SK-N-SH (cell line): ENCODE results near the gene FAM78B. TPM values are rescaled to one million over a fixed set of nuclear protein-coding genes. Genes with fewer than 3 reads are reported as not detected.

Source experiments
- CTCF ChIA-PET: fragments of 300-600, 350-600 bp; formaldehyde crosslinking; extraction: SDS; loops from one replicate; lab custom pipeline; 2021; lab: Yijun Ruan, JAX
- POLR2A ChIA-PET: fragments of 350-600 bp; sonication (Branson Sonifier 250); formaldehyde crosslinking; extraction: SDS; loops from one replicate; lab custom pipeline; 2020; ENCODE audit warnings: antibody characterized with exemption, inconsistent platforms; lab: Yijun Ruan, JAX
- DNase-seq: peaks from one replicate; pipeline ENCODE4 v3.0.0; 2012
- H2AFZ ChIP-seq: fragments of 200-600 bp; sonication (generic); 2 replicates; pipeline ENCODE4 v1.8.1; 2016; ENCODE audit warnings: antibody characterized with exemption, mild to moderate bottlenecking, low read depth
- H3F3A ChIP-seq: fragments of 200-600 bp; sonication (generic); replicated peaks from 2 replicates; pipeline ENCODE3; 2016; ENCODE audit warnings: antibody characterized with exemption, mild to moderate bottlenecking; ENCODE audit not compliant: insufficient read depth
- H3K27ac ChIP-seq, 2 experiments: fragments of 200-500 bp in 1 of 2; fragments of 200-600 bp in 1 of 2; sonication (Bioruptor generic) in 1 of 2; sonication (generic), shearing (Covaris generic) in 1 of 2; 2 replicates each; pipeline versions ENCODE4 v1.5.1 to v1.6.1; 2014 to 2016; ENCODE audit warnings: low read depth in 2 of 2, inconsistent platforms in 1 of 2, low read length in 1 of 2, mild to moderate bottlenecking in 1 of 2, mixed read lengths in 1 of 2
- H3K27me3 ChIP-seq: fragments of 200-600 bp; sonication (generic), shearing (Covaris generic); 2 replicates; pipeline ENCODE4 v1.6.1; 2016; ENCODE audit warnings: mixed run types; ENCODE audit not compliant: insufficient read depth
- H3K36me3 ChIP-seq, 2 experiments: fragments of 200-500 bp in 1 of 2; fragments of 200-600 bp in 1 of 2; sonication (Bioruptor generic) in 1 of 2; sonication (generic) in 1 of 2; replicated peaks in 1 of 2; 2 replicates each; pipeline versions ENCODE3 to v1.5.1; 2014 to 2016; ENCODE audit warnings: low read length in 1 of 2, mild to moderate bottlenecking in 1 of 2; ENCODE audit not compliant: insufficient read depth in 2 of 2, control insufficient read depth in 1 of 2
- H3K4me1 ChIP-seq, 2 experiments: fragments of 200-500 bp in 1 of 2; fragments of 200-600 bp in 1 of 2; sonication (Bioruptor generic) in 1 of 2; sonication (generic), shearing (Covaris generic) in 1 of 2; 2 replicates each; pipeline versions ENCODE4 v1.5.1 to v1.6.1; 2014 to 2016; ENCODE audit warnings: low read depth in 1 of 2, low read length in 1 of 2, mixed run types in 1 of 2; ENCODE audit not compliant: insufficient read depth in 2 of 2, control insufficient read depth in 1 of 2
- H3K4me2 ChIP-seq: fragments of 200-600 bp; sonication (generic), shearing (Covaris generic); 2 replicates; pipeline ENCODE4 v1.6.1; 2017; ENCODE audit warnings: mixed run types
- H3K4me3 ChIP-seq, 2 experiments: fragments of 200-500 bp in 1 of 2; fragments of 200-600 bp in 1 of 2; sonication (Bioruptor generic) in 1 of 2; sonication (generic), shearing (Covaris generic) in 1 of 2; 2 replicates each; pipeline versions ENCODE4 v1.5.1 to v1.8.1; 2014 to 2016; ENCODE audit warnings: low read depth in 2 of 2, inconsistent platforms in 1 of 2, low read length in 1 of 2, mild to moderate bottlenecking in 1 of 2, mixed read lengths in 1 of 2, moderate library complexity in 1 of 2
- H3K79me2 ChIP-seq: fragments of 200-600 bp; sonication (generic); 2 replicates; pipeline ENCODE4 v1.8.1; 2017; ENCODE audit warnings: mild to moderate bottlenecking; ENCODE audit not compliant: insufficient read depth
- H3K9ac ChIP-seq: fragments of 200-600 bp; sonication (generic); 2 replicates; pipeline ENCODE4 v1.6.1; 2017; ENCODE audit warnings: mixed run types
- H3K9me2 ChIP-seq: fragments of 200-600 bp; sonication (generic); 2 replicates; pipeline ENCODE4 v1.6.1; 2017; ENCODE audit warnings: mixed run types
- H3K9me3 ChIP-seq: fragments of 200-600 bp; sonication (generic); 2 replicates; pipeline ENCODE4 v1.6.1; 2017; ENCODE audit warnings: mixed run types, mild to moderate bottlenecking, moderate library complexity
- H4K20me1 ChIP-seq: fragments of 200-600 bp; sonication (generic); 2 replicates; pipeline ENCODE4 v1.6.1; 2017; ENCODE audit warnings: mild to moderate bottlenecking, mixed run types; ENCODE audit not compliant: insufficient read depth
- CHD2 ChIP-seq: fragments of 150-350 bp; IDR thresholded peaks from 2 replicates; pipeline ENCODE4 v1.6.1; 2018; ENCODE audit warnings: low read length; ENCODE audit not compliant: partially characterized antibody
- EP300 ChIP-seq, 2 experiments: IDR thresholded peaks; 2 replicates each; pipeline versions ENCODE4 v1.4.0 to v1.6.1; 2012; ENCODE audit warnings: borderline replicate concordance in 1 of 2, low read depth in 1 of 2, low read length in 1 of 2
- EZH2phosphoT487 ChIP-seq: fragments of 200-600 bp; sonication (generic); IDR thresholded peaks from 2 replicates; pipeline ENCODE4 v1.6.1; 2017; ENCODE audit warnings: low read depth, mixed run types, mild to moderate bottlenecking, antibody characterized with exemption, moderate library complexity, borderline replicate concordance
- FOSL2 ChIP-seq: IDR thresholded peaks from 2 replicates; pipeline ENCODE4 v1.4.0; 2012; ENCODE audit warnings: low read depth, mild to moderate bottlenecking, moderate library complexity, borderline replicate concordance
- FOXJ3 ChIP-seq: sonication (generic); formaldehyde crosslinking; IDR thresholded peaks from 2 replicates; pipeline ENCODE4 v1.5.1; 2020; ENCODE audit warnings: mild to moderate bottlenecking, missing genetic modification reagents
- IRF3 ChIP-seq: fragments of 150-350 bp; IDR thresholded peaks from 2 replicates; pipeline ENCODE4 v1.6.1; 2016; ENCODE audit warnings: mild to moderate bottlenecking, low read depth, low read length
- MXI1 ChIP-seq: IDR thresholded peaks from 2 replicates; pipeline ENCODE4 v1.6.1; 2012; ENCODE audit warnings: mild to moderate bottlenecking, low read depth, low read length, improper control_type of control experiment
- NFIC ChIP-seq: IDR thresholded peaks from 2 replicates; pipeline ENCODE4 v1.4.0; 2012; ENCODE audit warnings: borderline replicate concordance
- NRF1 ChIP-seq: IDR thresholded peaks from 2 replicates; pipeline ENCODE4 v1.6.1; 2012; ENCODE audit warnings: low read depth, mild to moderate bottlenecking, low read length
- RAD21 ChIP-seq: IDR thresholded peaks from 2 replicates; pipeline ENCODE4 v1.6.1; 2012; ENCODE audit warnings: mild to moderate bottlenecking, low read length
- RCOR1 ChIP-seq: fragments of 150-350 bp; IDR thresholded peaks from 2 replicates; pipeline ENCODE4 v1.6.1; 2017; ENCODE audit warnings: antibody characterized with exemption, low read length
- SIN3A ChIP-seq: IDR thresholded peaks from 2 replicates; pipeline ENCODE4 v1.6.1; 2012; ENCODE audit warnings: low read depth, mild to moderate bottlenecking, low read length, moderate library complexity, borderline replicate concordance
- SMC3 ChIP-seq: IDR thresholded peaks from 2 replicates; pipeline ENCODE4 v1.6.1; 2012; ENCODE audit warnings: low read depth, low read length, improper control_type of control experiment
- TCF12 ChIP-seq: IDR thresholded peaks from 2 replicates; pipeline ENCODE4 v1.4.0; 2012
- TEAD4 ChIP-seq: IDR thresholded peaks from 2 replicates; pipeline ENCODE4 v1.4.0; 2012; ENCODE audit warnings: mild to moderate bottlenecking, borderline replicate concordance; ENCODE audit not compliant: insufficient read depth
- YY1 ChIP-seq: IDR thresholded peaks from 2 replicates; pipeline ENCODE4 v1.4.0; 2012; ENCODE audit warnings: low read depth, mild to moderate bottlenecking
- ZBTB33 ChIP-seq: IDR thresholded peaks from 2 replicates; pipeline ENCODE4 v1.4.0; 2012; ENCODE audit warnings: low read depth, borderline replicate concordance
- WGBS: methylation state at CpG from one replicate; pipeline ENCODE4 v1.1.6; 2017; ENCODE audit warnings: low lambda C conversion rate; 5-methylcytosine and 5-hydroxymethylcytosine counted together
- polyA plus RNA-seq, 3 experiments: library from polyadenylated mRNA; depleted of rRNA; stranded (reverse); fragments of >200 nt; gene quantifications; 2 replicates each; pipeline ENCODE4 v1.2.3, GENCODE V29; 2012
- TF ChIP-seq, protein P1 (sequence below): IDR thresholded peaks from 2 replicates; pipeline ENCODE4 v1.4.0; 2012; ENCODE audit warnings: low read depth
- TF ChIP-seq, protein P2 (sequence below): IDR thresholded peaks from 2 replicates; pipeline ENCODE4; 2012
- TF ChIP-seq, protein P3 (sequence below): IDR thresholded peaks from 2 replicates; pipeline ENCODE4 v1.4.0; 2012; ENCODE audit warnings: low read depth, borderline replicate concordance
- TF ChIP-seq, protein P4 (sequence below): IDR thresholded peaks from 2 replicates; pipeline ENCODE4 v1.6.1; 2012; ENCODE audit warnings: mild to moderate bottlenecking, low read depth, low read length, moderate library complexity

FAM78B gene
- polyA plus RNA-seq, 1 of the 3 experiments (the other 2 are of a cell fraction) = 0.36 TPM

DNA sequence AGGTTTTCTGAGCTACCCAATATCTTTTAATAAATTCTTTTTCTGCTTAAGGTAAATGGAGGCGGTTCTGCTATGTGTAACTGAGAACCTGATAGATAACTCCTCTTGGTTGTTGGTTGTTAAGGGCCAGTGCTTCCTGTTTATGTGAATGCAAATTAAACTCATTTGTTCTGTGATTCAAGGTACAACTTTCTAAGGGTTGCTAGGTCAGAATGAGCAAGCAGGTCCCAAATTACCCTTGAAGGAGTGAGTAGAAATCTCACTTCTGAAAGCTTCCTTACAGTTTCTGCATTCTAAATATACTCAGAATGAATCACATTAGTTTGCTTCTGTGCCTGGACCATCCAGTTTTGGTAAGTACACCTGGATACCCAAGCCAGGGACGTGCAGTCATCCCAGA, 15.5 kb upstream of the FAM78B start:
- H4K20me1 ChIP-seq = no peaks in the 10 kb centered on the region
- H2AFZ ChIP-seq = no peak overlapping the region
- 17% methylated on average over 2 of the region's 2 CpGs for WGBS
- CTCF ChIA-PET = interaction anchor here (1.7 kb wide), 1 partner anchor 257 kb away, joined by 7 read pairs; no protein-coding TSS in a partner anchor
- H3K9me3 ChIP-seq = no peaks in the 10 kb centered on the region
- H3K4me2 ChIP-seq = no peak overlapping the region
- no peak overlapping the region for H3K27ac ChIP-seq
- no peaks in the 10 kb centered on the region for H3K79me2 ChIP-seq
- no peaks in the 10 kb centered on the region for H3K36me3 ChIP-seq
- no peaks in the 10 kb centered on the region for H3K4me1 ChIP-seq
- H3K9me2 ChIP-seq = no peaks in the 10 kb centered on the region
- TF ChIP-seq TCF12 (no peak), SMC3 (no peak), CHD2 (no peak), RCOR1 (no peak), ZBTB33 (no peak), YY1 (no peak)
- H3K9ac ChIP-seq = no peak overlapping the region
- POLR2A ChIA-PET = no interaction called here
- DNase-seq = no peak
- no peaks in the 10 kb centered on the region for H3F3A ChIP-seq
- no peaks in the 10 kb centered on the region for H3K27me3 ChIP-seq
- no peak overlapping the region for H3K4me3 ChIP-seq

DNA sequence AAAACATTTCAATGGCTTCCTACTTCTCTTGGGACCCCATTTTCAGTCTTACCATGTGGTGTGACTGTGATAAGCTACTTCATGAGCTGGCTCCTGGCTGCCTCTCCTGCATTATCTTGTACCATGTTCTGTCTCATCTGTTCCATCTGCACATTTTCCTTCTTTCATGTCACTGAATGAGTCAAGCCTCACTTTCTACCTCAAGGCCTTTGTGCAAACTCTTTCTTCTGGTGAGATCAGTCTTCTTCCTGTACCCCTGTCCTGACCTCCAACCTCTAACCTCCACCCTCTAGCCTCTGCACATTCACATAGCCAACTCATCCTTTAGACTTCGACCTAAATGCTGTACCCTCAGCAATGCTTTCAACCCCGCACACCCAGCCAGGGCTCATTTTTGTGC, 9.6 kb upstream of the FAM78B start:
- POLR2A ChIA-PET = no interaction called here
- TF ChIP-seq NRF1 (no peak), MXI1 (no peak), EP300 (IDR thresholded peaks at IDR 0.05; ENCODE audit: borderline replicate concordance in 1 of 2, low read depth in 1 of 2, low read length in 1 of 2) (no peak), EZH2phosphoT487 (no peak), FOXJ3 (no peak), RAD21 (no peak), IRF3 (no peak), SIN3A (no peak), FOSL2 (no peak), TEAD4 (no peak), NFIC (no peak)
- TF ChIP-seq, protein P1, sequence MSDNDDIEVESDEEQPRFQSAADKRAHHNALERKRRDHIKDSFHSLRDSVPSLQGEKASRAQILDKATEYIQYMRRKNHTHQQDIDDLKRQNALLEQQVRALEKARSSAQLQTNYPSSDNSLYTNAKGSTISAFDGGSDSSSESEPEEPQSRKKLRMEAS = no peak
- TF ChIP-seq, protein P2, sequence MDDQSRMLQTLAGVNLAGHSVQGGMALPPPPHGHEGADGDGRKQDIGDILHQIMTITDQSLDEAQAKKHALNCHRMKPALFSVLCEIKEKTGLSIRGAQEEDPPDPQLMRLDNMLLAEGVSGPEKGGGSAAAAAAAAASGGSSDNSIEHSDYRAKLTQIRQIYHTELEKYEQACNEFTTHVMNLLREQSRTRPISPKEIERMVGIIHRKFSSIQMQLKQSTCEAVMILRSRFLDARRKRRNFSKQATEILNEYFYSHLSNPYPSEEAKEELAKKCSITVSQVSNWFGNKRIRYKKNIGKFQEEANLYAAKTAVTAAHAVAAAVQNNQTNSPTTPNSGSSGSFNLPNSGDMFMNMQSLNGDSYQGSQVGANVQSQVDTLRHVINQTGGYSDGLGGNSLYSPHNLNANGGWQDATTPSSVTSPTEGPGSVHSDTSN = no peak
- TF ChIP-seq, protein P3, sequence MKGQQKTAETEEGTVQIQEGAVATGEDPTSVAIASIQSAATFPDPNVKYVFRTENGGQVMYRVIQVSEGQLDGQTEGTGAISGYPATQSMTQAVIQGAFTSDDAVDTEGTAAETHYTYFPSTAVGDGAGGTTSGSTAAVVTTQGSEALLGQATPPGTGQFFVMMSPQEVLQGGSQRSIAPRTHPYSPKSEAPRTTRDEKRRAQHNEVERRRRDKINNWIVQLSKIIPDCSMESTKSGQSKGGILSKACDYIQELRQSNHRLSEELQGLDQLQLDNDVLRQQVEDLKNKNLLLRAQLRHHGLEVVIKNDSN = no peak
- TF ChIP-seq, protein P4, sequence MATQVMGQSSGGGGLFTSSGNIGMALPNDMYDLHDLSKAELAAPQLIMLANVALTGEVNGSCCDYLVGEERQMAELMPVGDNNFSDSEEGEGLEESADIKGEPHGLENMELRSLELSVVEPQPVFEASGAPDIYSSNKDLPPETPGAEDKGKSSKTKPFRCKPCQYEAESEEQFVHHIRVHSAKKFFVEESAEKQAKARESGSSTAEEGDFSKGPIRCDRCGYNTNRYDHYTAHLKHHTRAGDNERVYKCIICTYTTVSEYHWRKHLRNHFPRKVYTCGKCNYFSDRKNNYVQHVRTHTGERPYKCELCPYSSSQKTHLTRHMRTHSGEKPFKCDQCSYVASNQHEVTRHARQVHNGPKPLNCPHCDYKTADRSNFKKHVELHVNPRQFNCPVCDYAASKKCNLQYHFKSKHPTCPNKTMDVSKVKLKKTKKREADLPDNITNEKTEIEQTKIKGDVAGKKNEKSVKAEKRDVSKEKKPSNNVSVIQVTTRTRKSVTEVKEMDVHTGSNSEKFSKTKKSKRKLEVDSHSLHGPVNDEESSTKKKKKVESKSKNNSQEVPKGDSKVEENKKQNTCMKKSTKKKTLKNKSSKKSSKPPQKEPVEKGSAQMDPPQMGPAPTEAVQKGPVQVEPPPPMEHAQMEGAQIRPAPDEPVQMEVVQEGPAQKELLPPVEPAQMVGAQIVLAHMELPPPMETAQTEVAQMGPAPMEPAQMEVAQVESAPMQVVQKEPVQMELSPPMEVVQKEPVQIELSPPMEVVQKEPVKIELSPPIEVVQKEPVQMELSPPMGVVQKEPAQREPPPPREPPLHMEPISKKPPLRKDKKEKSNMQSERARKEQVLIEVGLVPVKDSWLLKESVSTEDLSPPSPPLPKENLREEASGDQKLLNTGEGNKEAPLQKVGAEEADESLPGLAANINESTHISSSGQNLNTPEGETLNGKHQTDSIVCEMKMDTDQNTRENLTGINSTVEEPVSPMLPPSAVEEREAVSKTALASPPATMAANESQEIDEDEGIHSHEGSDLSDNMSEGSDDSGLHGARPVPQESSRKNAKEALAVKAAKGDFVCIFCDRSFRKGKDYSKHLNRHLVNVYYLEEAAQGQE = no peak

More for the DNA sequence above, 9.6 kb upstream of the FAM78B start:
- no peaks in the 10 kb centered on the region for H3K27me3 ChIP-seq
- no peak for DNase-seq
- no peak overlapping the region for H3K4me2 ChIP-seq
- no peaks in the 10 kb centered on the region for H4K20me1 ChIP-seq
- no peak overlapping the region for H3K4me3 ChIP-seq
- H3K9ac ChIP-seq = no peak overlapping the region
- WGBS = 39% methylated on average over 2 of the region's 2 CpGs
- CTCF ChIA-PET = interaction anchor here (1.7 kb wide), 1 partner anchor 9 kb away, joined by 4 read pairs; the partner anchor contains the start of gene FAM78B
- no peaks in the 10 kb centered on the region for H3F3A ChIP-seq
- H3K9me3 ChIP-seq = no peaks in the 10 kb centered on the region
- H3K36me3 ChIP-seq = no peaks in the 10 kb centered on the region
- H3K9me2 ChIP-seq = no peaks in the 10 kb centered on the region
- H2AFZ ChIP-seq = no peak overlapping the region
- H3K4me1 ChIP-seq = peaks cover 0 to 4% of the 10 kb centered on the region in 2 experiments; a peak in 1 of 4 replicates
- no peak overlapping the region for H3K27ac ChIP-seq
- no peaks in the 10 kb centered on the region for H3K79me2 ChIP-seq
